Activated T-helper 1 cell treated with anti-CD3 and anti-CD28 coated beads, Interleukin-12 subunit alpha, Interleukin-12 subunit beta, Interleukin-2, Interleukin-4 antibody, amounts not matched to agents 30 ng/mL and 10 ng/mL and 1 ng/mL, durations not matched to agents 14 hours and 24 hours and 36 hours (primary cell): ENCODE results near the gene SRGN. TPM values are rescaled to one million over a fixed set of nuclear protein-coding genes. Genes with fewer than 3 reads are reported as not detected.
"Not testable (repeated sequence)": the region's sequence is repeated elsewhere in the genome, so short reads cannot be mapped to it uniquely, and the experiment has no call there.

ENCODE experiments used
- DNase-seq: peaks from one replicate; pipeline ENCODE4 v3.0.0; 2021; ENCODE audit warnings: low spot score
- H3K27ac Mint-ChIP-seq: one replicate; pipeline ENCODE4 v1.8.0; 2021; ENCODE audit warnings: mild to moderate bottlenecking, mixed read lengths
- H3K27me3 Mint-ChIP-seq: one replicate; pipeline ENCODE4 v1.8.0; 2022; ENCODE audit warnings: mild to moderate bottlenecking, moderate library complexity, mixed read lengths; ENCODE audit not compliant: insufficient read depth
- H3K36me3 Mint-ChIP-seq: one replicate; pipeline ENCODE4 v1.8.0; 2021; ENCODE audit warnings: low read depth, mixed read lengths
- H3K4me1 Mint-ChIP-seq: one replicate; pipeline ENCODE4 v1.8.0; 2021; ENCODE audit warnings: low read depth, mixed read lengths
- H3K4me3 Mint-ChIP-seq: one replicate; pipeline ENCODE4 v1.8.0; 2021; ENCODE audit warnings: mild to moderate bottlenecking, moderate library complexity, mixed read lengths
- H3K9me3 Mint-ChIP-seq: one replicate; pipeline ENCODE4 v1.8.0; 2021; ENCODE audit warnings: mixed read lengths
- intact Hi-C: fragments of 100-400 bp; cut with micrococcal nuclease; formaldehyde crosslinking; loops from one replicate; pipeline ENCODE4 v1.15.1; 2024
- total RNA-seq: library from RNA; stranded (reverse); gene quantifications from 2 replicates; pipeline ENCODE4 v1.2.3, GENCODE V29; 2022

Gene SRGN, protein sequence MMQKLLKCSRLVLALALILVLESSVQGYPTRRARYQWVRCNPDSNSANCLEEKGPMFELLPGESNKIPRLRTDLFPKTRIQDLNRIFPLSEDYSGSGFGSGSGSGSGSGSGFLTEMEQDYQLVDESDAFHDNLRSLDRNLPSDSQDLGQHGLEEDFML
- 1,217 and 1,242 TPM in 2 replicates for total RNA-seq

DNA sequence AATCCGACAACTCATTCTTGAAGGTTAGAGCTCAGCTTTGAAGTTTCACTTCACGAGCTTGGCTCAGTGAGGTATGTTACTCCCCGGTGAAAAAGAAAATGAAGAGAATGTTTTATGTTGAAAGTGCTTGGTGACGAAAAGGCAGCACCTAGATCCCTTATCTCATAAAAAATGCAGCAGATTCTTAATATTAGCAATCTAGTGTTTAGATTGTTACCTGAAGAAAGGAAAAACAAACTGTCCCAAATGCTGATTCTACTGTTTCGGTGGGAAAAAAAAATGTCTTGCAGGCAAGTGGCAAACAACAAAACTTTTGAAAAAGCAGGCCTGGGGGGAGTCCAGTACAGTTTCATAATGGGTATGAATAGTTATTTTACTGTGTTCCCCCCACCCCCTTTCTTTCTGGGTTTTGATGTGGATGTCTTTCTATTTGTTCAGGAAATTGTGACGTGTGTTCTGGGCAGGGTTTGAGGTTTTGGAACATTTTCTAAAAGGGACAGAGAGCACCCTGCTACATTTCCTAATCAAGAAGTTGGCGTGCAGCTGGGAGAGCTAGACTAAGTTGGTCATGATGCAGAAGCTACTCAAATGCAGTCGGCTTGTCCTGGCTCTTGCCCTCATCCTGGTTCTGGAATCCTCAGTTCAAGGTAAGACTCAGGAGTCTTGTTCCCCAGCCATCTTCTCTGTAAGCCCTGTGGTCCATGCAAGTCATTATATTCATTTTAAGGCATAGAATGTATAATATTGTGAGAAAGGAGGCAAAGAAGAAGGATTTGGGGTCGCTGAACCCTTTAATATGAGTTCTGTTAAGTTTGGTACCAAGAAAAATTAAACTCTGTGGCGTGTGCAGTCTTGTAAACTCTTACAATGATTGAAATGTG lies at the start of gene SRGN:
Gene SRGN, plus strand, starts transcription at position 514 of the 881 bp plus-strand sequence. Its CDS starts 55 bp downstream, at position 569.
- Mint-ChIP-seq H3K27me3 (no peaks in the 10 kb centered on the region), H3K27ac (peak within 1 kb of the TSS; percentile 93), H3K4me3 (peak within 1 kb of the TSS; percentile 92), H3K4me1 (peaks cover 52% of the 10 kb centered on the region), H3K9me3 (no peaks in the 10 kb centered on the region), H3K36me3 (peaks cover 36% of the 10 kb centered on the region)
- intact Hi-C loops = loop anchor here (1.0 to 5.0 kb wide), 6 partner anchors 22 to 1074 kb away; partner anchors contain the start of gene KIFBP
- peak; percentile 81 for DNase-seq

DNA sequence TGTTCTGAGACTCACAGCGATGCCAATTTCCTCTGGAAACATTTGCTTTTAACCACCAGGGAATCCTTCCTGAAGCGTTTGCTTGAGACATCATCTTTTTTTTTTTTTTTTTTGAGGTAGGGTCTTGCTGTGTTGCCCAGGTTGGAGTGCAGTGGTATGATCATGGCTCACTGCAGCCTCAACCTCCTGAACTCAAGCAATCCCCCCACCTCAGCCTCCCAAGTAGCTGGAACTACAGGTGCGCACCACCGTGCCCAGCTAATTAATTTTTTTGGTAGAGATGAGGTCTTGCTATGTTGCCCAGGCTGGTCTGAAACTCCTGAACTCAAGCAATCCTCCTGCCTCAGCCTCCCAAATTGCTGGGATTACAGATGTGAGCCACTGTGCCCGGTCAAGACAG lies 47.0 kb upstream of the SRGN start:
- H3K27ac Mint-ChIP-seq, DNase-seq, H3K27me3 Mint-ChIP-seq, H3K36me3 Mint-ChIP-seq, intact Hi-C loops, H3K9me3 Mint-ChIP-seq, H3K4me3 Mint-ChIP-seq: not testable (repeated sequence)
- H3K4me1 Mint-ChIP-seq = peaks cover 23% of the 10 kb centered on the region

DNA sequence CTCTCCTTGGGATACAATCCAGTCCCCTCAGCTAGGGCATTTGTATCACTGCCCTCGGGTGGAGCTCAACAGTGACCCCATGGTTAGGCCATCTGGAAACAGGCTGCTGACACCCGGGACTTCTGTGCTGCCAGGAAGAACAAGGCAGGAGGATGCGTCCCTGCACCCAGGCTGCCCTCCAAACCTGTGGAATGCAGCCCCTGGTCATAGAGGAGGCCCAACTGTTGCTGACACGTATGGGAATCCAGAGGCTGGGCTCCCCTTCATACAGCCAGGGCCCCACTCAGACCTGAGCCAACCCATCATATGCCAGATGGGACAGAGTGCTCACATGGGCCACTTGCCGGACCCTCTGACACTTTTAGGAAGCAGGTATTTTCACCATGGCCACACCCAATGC lies 45.5 kb upstream of the SRGN start:
- Mint-ChIP-seq H3K27ac (no peak overlapping the region), H3K36me3 (peaks cover 3% of the 10 kb centered on the region), H3K4me3 (no peak overlapping the region), H3K4me1 (peaks cover 36% of the 10 kb centered on the region), H3K27me3 (no peaks in the 10 kb centered on the region), H3K9me3 (no peaks in the 10 kb centered on the region)
- no peak for DNase-seq
- intact Hi-C loops = no loop called here

DNA sequence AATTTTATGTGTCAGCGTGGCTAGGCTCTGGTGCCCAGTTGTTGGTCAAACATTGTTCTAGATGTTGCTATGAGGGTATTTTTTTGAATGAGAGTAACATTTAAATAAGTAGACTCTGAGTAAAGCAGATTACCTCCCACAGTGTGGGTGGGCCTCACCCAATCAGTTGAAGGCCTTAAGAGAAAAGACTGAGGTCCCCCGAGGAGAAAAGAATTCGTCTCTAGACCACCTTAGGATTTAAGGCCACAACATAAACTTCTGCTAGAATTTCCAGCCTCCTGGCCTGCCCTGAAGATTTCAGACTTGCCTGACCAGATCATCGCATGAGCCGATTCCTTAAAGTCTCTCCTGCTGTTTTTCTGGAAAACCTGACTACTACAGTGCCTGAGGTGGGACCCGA lies 45.1 kb upstream of the SRGN start:
- Mint-ChIP-seq H3K4me3 (no peak overlapping the region), H3K4me1 (peaks cover 40% of the 10 kb centered on the region), H3K27ac (no peak overlapping the region), H3K27me3 (no peaks in the 10 kb centered on the region), H3K9me3 (no peaks in the 10 kb centered on the region), H3K36me3 (peaks cover 3% of the 10 kb centered on the region)
- DNase-seq = no peak
- intact Hi-C loops = no loop called here

DNA sequence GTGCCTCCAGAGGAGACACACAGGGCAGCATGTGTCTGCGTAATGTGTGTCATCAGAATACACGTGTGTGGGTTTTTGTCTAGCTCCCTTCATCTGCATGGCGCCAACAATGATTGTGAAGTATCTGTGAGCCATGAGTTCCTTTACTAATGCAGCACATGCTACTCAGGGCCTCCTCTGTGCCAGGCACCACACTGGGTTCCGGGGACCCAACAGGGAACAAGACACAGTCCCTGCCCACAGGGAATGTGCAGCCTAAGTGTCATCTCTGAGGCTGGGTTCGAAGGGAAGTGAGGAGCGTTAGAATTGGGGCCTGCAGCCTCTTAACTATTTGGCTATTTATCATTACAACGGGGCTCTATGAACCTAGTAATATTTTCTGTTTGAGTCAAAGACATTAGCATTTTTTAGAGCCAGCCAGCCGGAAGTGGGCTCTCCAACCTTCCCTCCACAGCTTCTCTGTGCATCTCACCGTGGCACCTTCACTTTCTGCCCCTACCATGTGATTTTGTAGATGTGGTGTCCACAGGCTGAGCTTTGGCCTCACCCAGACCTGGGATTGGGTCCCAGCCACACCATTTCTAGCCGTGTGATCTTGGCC lies 43.9 kb upstream of the SRGN start:
- H3K4me1 Mint-ChIP-seq = peaks cover 52% of the 10 kb centered on the region
- H3K9me3 Mint-ChIP-seq = no peaks in the 10 kb centered on the region
- H3K27me3 Mint-ChIP-seq = no peaks in the 10 kb centered on the region
- H3K4me3 Mint-ChIP-seq = peak overlapping the region; percentile 13
- peaks cover 3% of the 10 kb centered on the region for H3K36me3 Mint-ChIP-seq
- peak overlapping the region; percentile 99 for H3K27ac Mint-ChIP-seq
- DNase-seq = no peak
- intact Hi-C loops = no loop called here

DNA sequence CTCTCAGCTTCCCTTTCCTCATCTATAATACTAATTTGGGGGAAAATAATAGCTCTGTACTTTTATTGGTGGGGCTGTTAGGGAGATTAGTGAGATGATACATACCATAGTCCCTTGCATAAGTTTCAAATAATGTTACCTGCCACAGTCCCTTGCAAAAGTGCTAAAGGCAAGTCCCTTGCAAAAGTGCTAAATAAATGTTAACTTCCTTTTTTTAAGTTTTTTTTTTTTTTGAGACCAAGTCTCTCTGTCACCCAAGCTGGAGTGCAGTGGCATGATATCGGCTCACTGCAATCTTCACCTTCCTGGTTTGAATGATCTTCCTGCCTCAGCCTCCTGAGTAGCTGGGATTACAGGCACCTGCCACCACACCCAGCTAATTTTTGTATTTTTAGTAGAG lies 43.4 kb upstream of the SRGN start:
- intact Hi-C loops = no loop called here
- H3K4me1 Mint-ChIP-seq = peaks cover 54% of the 10 kb centered on the region
- peak overlapping the region; percentile 99 for H3K27ac Mint-ChIP-seq
- no peak for DNase-seq
- peaks cover 3% of the 10 kb centered on the region for H3K36me3 Mint-ChIP-seq
- H3K4me3 Mint-ChIP-seq = peak overlapping the region; percentile 48
- no peaks in the 10 kb centered on the region for H3K27me3 Mint-ChIP-seq
- H3K9me3 Mint-ChIP-seq = no peaks in the 10 kb centered on the region

DNA sequence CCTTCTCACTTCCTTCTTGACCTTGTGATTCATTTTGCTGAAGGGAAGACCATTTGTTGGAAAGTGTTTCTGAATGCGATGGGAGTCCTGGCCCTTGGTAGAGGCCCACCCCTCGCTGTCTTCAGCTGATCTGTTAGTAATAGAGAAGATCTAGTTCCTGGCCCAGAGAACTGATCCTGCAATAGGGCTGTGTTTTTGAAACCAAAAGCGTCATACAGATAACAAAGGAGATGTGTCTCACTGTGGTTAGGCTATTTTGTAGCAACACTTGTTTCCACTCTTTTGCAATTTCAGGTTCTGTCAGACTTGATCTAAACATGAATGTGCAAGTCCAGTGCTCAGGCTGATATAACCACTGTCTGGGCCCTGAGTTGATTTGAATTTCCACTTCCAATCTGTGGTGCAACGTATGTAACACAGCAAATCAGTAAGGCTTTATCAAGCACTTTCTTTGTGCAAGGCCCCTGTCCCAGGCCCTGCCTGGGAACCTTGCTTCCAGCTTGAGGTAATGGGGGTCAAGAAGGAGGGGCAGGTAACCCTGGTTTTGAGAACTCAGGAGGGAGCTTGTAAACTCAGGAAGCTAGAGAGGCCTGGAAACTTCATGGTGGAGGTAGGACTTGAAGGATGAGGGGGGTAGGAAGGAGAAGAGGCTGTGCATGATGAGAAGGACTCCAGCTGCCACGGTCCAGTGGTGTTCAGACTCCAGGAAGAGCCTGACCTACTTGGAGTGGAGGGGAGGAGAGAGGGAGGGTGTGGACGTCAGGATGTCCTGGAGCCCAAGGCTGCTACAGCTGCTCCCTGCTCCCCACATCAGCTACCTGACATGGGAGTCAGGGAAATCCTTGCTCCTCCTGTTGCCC lies 42.2 kb upstream of the SRGN start:
- H3K27me3 Mint-ChIP-seq = no peaks in the 10 kb centered on the region

DNA sequence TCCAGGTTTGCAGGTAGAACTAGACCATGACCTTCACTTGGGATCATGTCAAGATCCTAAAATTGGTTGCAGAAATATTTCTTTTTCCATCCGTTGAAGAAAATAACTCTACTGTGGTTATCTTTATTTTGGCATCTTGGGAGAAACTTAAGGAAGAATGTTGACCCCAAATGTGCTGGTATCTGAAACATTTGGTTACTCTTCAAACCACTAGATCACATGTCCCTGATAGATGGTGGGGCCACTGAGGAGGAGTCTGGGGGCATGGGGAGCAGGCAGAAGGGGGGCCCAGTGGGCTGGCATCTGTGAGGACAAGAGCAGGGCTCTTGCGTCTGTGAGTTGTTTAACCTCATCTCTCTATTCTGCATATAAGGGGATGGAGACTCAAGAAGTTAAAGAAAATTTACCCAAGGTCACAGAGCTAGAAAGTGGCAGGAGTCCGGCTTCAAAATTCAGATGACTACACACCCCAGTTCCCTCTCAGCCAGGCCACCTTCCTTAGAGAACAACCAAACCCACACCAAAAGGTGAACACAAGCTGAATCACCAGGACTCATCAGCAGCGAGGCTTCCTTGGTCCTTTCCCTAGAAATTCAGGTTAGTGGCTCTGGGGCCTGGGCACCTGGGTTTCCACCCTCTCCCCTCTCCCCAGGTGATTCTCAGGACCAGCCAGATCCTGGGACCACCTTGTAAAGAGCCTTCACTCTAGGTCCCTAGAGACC lies 40.6 kb upstream of the SRGN start:
- intact Hi-C loops = loop anchor here (5.0 kb wide), 1 partner anchor 270 kb away; no protein-coding TSS in a partner anchor
- DNase-seq = no peak
- Mint-ChIP-seq H3K36me3 (peaks cover 3% of the 10 kb centered on the region), H3K27ac (peak overlapping the region; percentile 89), H3K4me3 (no peak overlapping the region), H3K9me3 (no peaks in the 10 kb centered on the region), H3K4me1 (peaks cover 66% of the 10 kb centered on the region), H3K27me3 (no peaks in the 10 kb centered on the region)

More for the DNA sequence above, 42.2 kb upstream of the SRGN start:
- DNase-seq = peak; percentile 42
- Mint-ChIP-seq H3K4me1 (peaks cover 54% of the 10 kb centered on the region), H3K9me3 (no peaks in the 10 kb centered on the region), H3K4me3 (peak overlapping the region; percentile 76), H3K27ac (peak overlapping the region; percentile 99), H3K36me3 (peaks cover 3% of the 10 kb centered on the region)
- intact Hi-C loops = loop anchor here (1.0 to 5.0 kb wide), 7 partner anchors 10 to 272 kb away; partner anchors contain the start of gene VPS26A

DNA sequence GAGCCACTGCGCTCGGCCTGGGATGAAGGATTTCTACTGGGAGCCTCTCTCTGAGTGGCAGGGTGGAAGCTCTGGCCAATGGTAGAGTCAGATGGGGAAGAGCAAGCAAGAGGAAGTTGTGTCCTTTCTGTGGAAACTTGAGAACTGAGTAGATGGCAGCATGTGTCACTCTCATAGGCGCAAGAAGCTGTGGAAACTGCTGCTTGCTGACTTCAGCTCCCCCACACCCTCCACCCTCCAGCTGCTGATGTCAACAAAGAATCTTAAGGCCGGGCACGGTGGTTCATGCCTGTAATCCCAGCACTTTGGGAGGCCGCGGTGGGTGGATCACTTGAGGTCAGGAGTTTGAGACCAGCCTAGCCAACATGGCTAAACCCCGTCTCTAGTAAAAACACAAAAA lies 39.8 kb upstream of the SRGN start:
- Mint-ChIP-seq H3K36me3 (peaks cover 6% of the 10 kb centered on the region), H3K27me3 (no peaks in the 10 kb centered on the region), H3K9me3 (no peaks in the 10 kb centered on the region), H3K4me1 (peaks cover 74% of the 10 kb centered on the region), H3K27ac (peak overlapping the region; percentile 89), H3K4me3 (no peak overlapping the region)
- intact Hi-C loops = loop anchor here (2.0 to 5.0 kb wide), 2 partner anchors 167 to 269 kb away; no protein-coding TSS in a partner anchor
- DNase-seq = peak; percentile 14

DNA sequence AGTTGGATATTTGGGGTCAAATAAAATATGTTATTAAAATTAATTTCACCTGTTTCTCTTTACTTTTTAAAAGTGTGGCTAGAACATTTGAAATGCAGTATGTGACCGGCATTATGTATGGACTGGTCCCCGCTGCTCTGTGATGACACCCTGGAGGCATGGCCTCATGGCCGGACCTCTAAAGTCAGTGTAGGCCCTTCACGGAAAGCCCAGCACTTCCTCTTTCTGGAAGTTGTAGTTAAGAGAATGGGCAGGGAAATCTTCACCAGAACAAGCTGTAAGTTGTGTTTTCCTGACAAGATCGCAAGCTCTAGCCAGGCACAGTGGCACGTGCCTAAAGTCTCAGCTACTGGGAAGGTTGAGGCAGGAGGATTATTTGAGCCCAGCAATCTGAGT lies 38.3 kb upstream of the SRGN start:
- intact Hi-C loops = loop anchor here (2.0 to 5.0 kb wide), 2 partner anchors 165 to 268 kb away; no protein-coding TSS in a partner anchor
- no peak for DNase-seq
- H3K4me3 Mint-ChIP-seq = no peak overlapping the region
- no peak overlapping the region for H3K27ac Mint-ChIP-seq
- no peaks in the 10 kb centered on the region for H3K27me3 Mint-ChIP-seq
- H3K4me1 Mint-ChIP-seq = peaks cover 66% of the 10 kb centered on the region
- H3K36me3 Mint-ChIP-seq = peaks cover 6% of the 10 kb centered on the region
- H3K9me3 Mint-ChIP-seq = no peaks in the 10 kb centered on the region

DNA sequence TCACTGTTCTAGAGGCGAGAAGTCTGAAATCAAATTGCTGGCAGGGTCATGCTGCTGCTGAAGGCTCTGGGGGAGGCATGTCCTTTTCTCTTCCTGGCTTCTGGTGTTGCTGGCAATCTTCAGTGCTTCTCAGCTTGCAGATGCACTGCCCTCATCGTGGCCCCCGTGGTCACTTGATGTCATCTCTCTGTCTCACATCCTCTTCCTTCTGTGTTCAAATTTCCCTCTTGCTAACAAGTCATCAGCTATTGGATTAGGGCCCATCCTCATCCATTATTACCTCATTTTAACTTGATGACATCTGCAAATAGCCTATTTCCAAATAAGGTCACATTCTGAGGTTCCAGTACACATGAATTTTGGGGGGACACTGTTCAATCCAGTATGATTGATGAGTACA lies 36.6 kb upstream of the SRGN start:
- intact Hi-C loops = no loop called here
- peaks cover 3% of the 10 kb centered on the region for H3K36me3 Mint-ChIP-seq
- no peaks in the 10 kb centered on the region for H3K9me3 Mint-ChIP-seq
- peak; percentile 17 for DNase-seq
- H3K27me3 Mint-ChIP-seq = no peaks in the 10 kb centered on the region
- peaks cover 67% of the 10 kb centered on the region for H3K4me1 Mint-ChIP-seq
- H3K27ac Mint-ChIP-seq = peak overlapping the region; percentile 46
- no peak overlapping the region for H3K4me3 Mint-ChIP-seq
